ENCODE measurements around the gene SYNE2.
A peak's percentile ranks its signal among the peaks of the same experiment; 100 is the strongest.

Gene SYNE2

DNA sequence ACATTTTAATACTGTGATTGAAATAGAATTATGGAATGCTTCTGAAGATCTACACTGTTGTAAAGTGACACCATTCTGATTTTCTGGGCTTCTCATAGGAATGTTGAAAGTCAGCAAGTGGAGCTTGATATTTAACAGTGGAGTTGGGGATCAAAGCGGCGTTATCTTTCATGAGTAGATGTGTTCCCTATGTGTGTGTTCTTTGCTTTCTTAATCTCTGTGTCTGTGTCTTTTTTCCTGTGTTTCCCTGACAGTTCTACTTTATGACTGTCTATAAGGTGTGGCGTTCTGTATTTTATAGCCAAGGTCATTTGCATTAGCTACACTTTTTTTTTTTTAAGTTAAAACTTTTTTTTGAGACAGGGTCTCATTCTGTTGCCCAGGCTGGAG is 24.7 kb downstream of the SYNE2 start:
- no peak for DNase-seq

- DNase-seq: no peak
Observed at GRCh38 chr14:63878052-63878451, 25.2 kb downstream of the SYNE2 start.

DNA sequence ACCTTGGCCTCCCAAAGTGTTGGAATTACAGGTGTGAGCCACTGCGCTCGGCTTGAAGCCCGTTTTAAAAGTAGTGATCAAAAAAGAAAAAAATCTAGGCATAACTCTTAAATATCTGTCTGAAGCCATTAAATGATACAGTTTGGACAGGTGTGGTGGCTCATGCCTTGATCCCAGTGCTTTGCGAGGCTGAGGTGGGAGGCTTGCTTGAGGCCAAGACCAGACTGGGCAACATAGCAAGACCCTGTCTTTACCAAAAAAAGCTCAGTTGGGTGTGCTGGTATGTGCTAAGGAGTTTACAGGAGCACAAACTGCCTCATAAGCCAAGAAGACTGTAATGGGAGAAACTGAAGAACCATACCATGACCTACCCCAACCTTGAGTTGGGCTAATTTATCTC is 26.0 kb downstream of the SYNE2 start:
- no peak for DNase-seq

DNA sequence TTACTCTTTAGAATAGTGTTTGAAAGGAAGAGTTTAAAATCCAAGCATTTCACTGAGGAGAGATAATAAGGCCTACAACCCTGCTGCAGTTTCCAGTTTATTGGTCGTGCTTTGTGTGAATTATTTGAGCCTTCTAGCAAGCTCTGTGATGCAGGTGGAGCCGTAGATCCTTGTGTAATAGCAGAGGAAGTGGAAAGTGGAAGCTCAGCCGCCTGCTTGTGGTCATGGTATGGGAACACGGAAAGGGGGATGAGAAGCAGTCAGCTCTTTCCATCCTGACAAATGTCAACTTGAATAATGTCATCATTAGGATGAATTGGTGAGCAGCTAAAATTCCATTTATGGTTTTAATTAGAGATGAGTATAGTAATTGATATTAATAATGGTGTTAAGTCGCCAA is 29.1 kb downstream of the SYNE2 start:
- DNase-seq: no peak

DNA sequence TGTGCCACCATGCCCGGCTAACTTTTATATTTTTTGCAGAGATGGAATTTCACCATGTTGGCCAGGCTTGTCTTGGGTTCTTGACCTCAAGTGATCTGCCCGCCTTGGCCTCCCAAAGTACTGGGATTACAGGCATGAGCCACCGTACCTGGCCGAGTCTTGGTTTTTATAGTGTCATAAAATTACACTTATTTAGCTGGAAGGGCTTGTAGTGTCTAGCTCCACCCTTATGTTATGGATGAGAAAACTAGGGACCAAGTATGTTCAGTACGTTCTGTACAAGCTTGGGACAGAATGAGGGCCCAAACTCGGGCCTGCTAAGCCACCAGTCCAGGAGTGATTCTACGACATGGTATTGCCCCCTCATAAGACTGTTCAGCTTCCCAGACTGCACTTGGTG is 35.1 kb downstream of the SYNE2 start:
- DNase-seq: no peak

DNA sequence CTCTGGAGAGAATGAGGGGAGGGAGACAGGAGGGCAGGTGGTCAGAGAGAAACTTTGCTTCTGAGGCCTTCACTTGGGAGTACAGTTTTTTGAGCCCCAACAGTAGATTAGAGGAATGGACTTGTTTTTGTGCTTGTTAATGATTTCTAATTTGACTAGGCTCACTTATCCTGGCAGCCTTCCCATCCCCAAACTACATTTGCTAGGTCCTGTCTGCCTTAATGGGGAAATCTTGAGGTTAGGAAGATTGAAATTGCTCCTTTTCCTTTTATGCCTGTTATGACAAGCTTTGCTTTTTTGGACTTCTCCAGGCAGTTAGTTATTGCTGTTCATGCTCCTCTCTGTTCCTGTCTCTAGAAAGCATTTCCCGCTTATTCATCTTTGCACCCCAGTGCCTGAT is 37.7 kb downstream of the SYNE2 start:
- no peak for DNase-seq

- DNase-seq: peak; percentile 62
Observed at GRCh38 chr14:63891148-63891975, 38.6 kb downstream of the SYNE2 start.

- DNase-seq: no peak
Observed at GRCh38 chr14:63892265-63892664, 39.5 kb downstream of the SYNE2 start.

- no peak for DNase-seq
Observed at GRCh38 chr14:63893701-63894458, 41.1 kb downstream of the SYNE2 start.

DNA sequence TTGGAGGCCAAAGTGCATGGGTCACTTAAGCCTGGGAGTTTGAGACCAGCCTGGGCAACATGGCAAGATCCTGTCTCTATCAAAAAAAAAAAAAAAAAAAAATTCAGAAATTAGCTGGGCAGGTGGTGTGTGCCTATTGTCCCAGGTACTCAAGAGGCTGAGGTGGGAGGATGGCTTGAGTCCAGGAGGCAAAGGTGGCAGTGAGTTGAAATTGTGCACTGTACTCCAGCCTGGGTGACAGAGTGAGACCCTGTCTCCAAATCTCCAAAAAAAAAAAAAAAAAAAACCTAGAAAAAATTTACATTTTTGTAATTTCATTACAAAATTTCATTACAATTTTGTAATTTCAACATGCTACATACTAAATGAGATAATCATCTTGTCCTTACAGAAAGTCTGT is 42.7 kb downstream of the SYNE2 start:
- DNase-seq: no peak

- DNase-seq: no peak
Observed at GRCh38 chr14:63896278-63896720, 43.5 kb downstream of the SYNE2 start.

DNA sequence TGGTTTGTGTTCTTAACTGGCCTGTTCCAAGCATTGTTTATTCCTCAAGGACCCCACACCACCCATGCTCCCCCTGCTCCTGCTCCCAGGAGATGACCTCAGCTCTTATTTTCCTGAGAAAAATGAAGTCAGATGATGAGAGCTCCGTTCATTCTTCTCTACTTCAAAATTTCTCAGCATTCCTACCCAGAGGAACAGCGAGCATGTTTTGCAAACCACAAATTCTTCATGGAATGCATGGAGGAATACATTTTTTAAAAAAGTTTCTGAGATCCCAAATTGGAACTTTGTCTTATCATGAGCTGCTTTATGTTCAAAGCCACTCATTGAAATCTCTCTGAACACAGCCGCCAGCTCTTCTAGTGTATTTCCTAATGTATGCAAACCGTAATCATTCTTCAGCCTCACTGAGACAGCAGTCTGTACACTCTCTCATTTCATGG is 44.9 kb downstream of the SYNE2 start:
- no peak for DNase-seq

- DNase-seq: no peak
Observed at GRCh38 chr14:63899953-63900352, 47.1 kb downstream of the SYNE2 start.

DNA sequence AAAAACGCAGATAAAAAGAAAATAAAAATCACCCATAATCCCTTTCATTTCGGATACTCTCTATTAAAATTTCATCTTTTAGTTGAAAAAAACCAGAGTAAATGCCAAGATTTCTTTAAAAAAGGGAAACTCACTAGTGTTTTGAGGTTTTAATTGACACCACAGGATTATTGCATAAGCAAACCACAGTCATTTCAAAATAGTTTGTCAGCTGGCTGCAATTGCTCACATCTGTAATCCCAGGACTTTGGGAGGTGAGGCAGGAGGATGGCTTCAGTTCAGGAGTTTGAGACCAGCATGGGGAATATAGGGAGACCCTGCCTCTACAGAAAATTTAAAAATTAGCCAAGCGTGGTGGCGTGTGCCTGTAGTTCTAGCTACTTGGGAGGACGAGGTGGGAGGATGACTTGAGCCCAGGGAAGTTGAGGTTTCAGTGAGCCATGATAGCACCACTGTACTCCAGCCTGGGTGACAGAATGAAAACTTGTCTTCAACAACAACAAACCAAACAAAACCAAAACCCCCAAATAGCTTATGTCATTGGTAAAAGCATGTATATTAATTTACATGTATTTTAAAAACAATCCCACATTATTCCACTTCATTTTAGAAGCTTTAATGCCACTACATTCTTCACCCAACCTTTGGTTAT is 48.8 kb downstream of the SYNE2 start:
- no peak for DNase-seq

DNA sequence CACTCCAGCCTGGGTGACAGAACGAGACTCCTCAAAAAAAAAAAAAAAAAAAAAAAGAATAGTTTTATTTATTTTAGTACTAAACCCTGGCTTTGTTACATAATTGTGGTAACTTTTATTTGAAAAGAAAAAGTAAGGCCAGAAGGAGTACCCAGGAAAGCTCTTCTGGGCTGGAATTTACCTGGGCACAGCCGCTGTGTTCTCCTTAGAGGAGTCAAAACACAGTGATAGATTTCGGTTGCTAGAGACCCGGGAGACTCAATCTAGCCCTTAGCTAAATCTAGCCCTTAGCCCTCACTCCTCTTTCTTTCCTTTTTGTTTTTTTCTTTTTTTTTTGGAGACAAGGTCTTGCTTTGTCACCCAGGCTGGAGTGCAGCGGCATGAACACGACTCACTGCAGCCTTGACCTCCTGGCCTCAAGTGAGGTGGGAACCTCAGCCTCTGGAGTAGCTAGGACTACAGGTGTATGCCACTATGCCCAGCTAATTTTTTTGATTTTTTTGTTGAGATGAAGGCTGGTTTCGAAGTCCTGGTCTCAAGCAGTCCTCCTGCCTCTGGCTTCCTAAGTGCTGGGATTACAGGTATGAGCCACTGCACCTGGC is 49.7 kb downstream of the SYNE2 start:
- DNase-seq: no peak

DNA sequence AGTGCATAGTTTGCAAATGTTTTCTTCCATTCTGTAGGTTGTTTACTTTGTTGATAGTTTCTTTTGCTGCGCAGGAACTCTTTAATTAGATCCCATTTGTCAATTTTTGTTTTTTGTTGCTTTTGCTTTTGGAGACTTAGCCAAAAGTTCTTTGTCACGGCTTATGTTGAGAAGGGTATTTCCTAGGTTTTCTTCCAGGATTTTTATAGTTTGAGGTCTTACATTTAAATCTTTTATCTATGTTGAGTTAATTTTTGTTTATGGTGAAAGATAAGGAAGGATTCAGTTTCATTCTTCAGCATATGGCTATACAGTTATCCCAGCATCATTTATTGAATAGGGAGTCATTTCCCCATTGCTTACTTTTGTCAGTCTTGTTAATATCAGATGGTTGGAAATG is 51.9 kb downstream of the SYNE2 start:
- no peak for DNase-seq

DNA sequence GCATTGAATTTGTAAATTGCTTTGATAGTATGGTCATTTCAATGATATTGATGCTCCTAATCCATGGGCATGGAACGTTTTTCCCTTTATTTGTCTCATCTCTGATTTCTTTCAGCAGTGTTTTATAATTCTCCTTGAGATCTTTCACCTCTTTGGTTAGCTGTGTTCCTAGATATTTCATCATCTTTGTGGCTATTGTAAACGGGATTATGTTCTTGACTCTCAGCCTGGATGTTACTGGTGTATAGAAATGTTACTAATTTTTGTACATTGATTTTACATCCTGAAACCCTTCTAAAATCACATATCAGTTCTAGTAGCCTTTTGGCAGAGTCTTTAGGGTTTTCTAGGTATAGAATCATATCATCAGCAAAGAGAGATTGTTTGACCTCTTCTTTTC is 52.6 kb downstream of the SYNE2 start:
- DNase-seq: no peak

DNA sequence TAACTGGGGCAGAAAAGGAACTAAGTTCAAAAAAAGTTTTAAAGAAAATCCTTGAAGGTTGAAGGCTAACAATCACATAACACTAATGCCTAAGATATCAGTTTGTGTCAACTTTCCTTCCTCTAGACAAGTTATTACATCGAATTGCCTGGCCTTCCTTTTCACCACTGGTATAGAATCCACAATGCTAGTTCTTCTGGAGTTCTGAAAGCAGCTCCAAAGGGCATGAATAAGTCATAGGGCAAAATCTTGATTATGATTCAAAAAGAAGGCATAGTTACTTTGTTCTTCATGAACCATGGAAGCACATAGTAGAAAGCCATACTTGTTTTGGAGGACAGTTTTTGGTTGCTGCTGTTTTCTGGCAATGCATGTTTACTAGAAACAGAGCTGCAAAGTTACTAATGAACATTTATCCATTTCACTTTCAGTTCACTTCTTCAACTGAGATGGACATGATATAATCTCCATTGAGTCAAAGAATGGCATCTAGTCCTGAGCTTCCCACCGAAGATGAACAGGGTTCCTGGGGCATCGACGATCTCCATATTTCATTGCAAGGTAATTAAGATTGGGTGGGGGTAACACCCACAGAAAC is 56.0 kb downstream of the SYNE2 start:
- no peak for DNase-seq

DNA sequence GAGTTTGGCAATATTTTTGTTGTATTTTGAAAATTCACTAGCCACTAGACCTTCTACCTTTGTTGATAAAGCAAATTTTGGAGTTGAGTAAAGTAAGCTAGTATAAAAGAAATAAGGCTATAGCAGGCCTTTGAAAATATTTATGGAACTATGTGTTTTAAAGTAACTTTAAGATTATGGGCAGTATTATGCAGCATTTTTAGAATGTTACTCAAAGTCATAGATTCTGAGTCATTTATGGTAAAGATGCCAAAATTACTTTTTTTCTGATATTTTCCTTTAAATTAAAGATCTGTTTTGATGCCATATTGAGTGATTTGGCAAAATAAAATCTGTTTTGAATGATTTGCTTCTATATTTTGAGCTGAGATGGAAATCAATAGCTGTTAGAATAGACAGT is 57.2 kb downstream of the SYNE2 start:
- DNase-seq: no peak

DNA sequence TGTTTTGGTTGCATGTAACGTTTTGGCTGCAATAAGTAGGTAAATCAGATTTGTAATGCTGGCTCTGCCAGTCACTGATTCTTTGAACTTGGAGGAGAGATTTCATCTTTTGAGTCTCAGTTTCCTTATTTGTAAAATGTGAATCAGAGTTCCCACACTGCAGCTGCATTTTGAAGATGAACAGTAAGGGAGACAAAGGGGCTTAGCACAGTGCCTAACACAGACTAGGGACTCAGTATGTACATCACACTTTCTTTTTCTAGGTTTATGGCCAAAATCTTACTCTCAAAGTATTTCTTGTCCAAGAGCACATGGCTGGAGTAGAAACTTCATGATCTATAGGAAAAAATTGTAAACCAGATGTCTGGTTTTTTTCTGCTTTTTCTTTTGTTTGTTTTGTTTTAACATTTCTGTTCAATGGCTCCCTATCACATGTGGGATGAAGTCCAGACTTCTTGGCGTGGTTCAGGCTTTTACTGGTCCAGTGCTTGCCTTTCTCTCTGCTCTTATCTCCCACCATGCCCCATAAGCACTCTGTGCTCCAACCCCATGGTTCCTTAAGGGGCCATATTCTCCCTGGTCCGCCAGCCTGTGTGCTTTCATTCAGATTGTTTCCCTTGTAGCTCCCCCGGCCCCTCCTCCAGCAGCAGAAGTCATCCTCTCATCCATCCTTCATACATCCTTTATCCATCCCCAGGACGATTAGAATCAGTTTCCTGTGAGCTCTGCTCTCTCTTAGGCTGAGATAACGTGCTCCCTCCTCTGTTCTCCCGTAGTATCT is 58.0 kb downstream of the SYNE2 start:
- no peak for DNase-seq

DNA sequence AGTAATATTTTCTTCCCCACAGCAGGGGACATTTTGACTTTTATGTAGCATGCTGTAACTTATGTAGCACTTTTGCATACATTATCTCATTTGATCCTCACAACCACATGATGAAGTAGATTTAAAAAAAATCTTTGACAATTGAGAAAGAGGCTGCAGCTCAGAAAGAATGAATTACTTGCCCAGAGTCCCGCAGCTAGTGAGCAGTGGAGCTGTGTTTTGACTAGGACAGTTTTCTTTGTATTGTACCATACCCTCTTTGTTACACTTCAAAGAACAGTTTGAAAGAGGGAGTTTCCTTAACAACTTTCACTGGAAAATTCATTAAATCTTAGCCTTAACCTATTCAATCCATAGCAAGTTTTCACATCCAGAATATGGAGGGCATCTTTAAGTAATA is 58.6 kb downstream of the SYNE2 start:
- no peak for DNase-seq

DNA sequence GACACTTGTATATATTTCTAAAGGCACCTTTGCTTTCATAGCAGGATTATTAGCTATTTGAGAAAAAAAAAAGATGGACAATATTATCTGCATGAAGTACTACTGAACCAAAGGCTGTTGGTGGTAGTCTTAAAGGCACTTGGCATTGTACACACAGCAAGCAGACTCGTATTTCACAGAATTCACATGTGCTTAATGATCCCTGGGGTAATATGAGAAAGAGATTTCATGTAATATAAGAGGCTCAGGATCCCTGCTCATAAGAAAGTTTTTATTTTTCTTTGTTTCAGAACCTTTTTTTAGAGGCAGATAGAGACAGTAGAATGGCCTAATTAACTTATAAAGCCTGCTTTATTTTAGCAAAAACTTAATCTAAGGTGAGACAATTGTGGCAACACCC is 59.5 kb downstream of the SYNE2 start:
- no peak for DNase-seq
